Retina (tissue), 1 donor: ENCODE measurements around the gene SLC25A20.
"Not testable (repeated sequence)": the region's sequence is repeated elsewhere in the genome, so short reads cannot be mapped to it uniquely, and the experiment has no call there.

Source experiments
- DNase-seq: peaks from one replicate; pipeline ENCODE4 v3.0.0-alpha.2; 2016

Gene SLC25A20

GRCh38 chr3:48898383-48899234, at the start of gene SLC25A20:
SLC25A20 (minus strand) TSS chr3:48898882; CDS start chr3:48898794, 88 bp downstream.
- peak; percentile 82 for DNase-seq

- no peak for DNase-seq
Observed at GRCh38 chr3:48945891-48946549, 47.3 kb upstream of the SLC25A20 start.

GRCh38 chr3:48945432-48945831, 46.8 kb upstream of the SLC25A20 start:
- DNase-seq = no peak

GRCh38 chr3:48938689-48939088, 40.0 kb upstream of the SLC25A20 start:
- no peak for DNase-seq

- no peak for DNase-seq
Observed at GRCh38 chr3:48938156-48938555, 39.5 kb upstream of the SLC25A20 start.

- no peak for DNase-seq
Observed at GRCh38 chr3:48935530-48935929, 36.8 kb upstream of the SLC25A20 start.

- DNase-seq = no peak
Observed at GRCh38 chr3:48934333-48934991, 35.8 kb upstream of the SLC25A20 start.

- DNase-seq = no peak
Observed at GRCh38 chr3:48931944-48932580, 33.4 kb upstream of the SLC25A20 start.

- DNase-seq = no peak
Observed at GRCh38 chr3:48930590-48930989, 31.9 kb upstream of the SLC25A20 start.

GRCh38 chr3:48929358-48930035, 30.8 kb upstream of the SLC25A20 start:
- DNase-seq = no peak

- no peak for DNase-seq
Observed at GRCh38 chr3:48928679-48929078, 30.0 kb upstream of the SLC25A20 start.

GRCh38 chr3:48927928-48928327, 29.2 kb upstream of the SLC25A20 start:
- no peak for DNase-seq

GRCh38 chr3:48926425-48927392, 28.0 kb upstream of the SLC25A20 start:
- no peak for DNase-seq

GRCh38 chr3:48919215-48920138, 20.8 kb upstream of the SLC25A20 start:
- DNase-seq = peak; percentile 50

- peak; percentile 98 for DNase-seq
Observed at GRCh38 chr3:48918388-48919214, 19.9 kb upstream of the SLC25A20 start, which contains the start of gene ARIH2. ARIH2 (plus strand) TSS chr3:48918842; CDS start chr3:48927559, 8,717 bp downstream.

GRCh38 chr3:48915296-48915695, 16.6 kb upstream of the SLC25A20 start:
- DNase-seq = no peak

- DNase-seq = not testable (repeated sequence)
Observed at GRCh38 chr3:48907026-48907425, 8.3 kb upstream of the SLC25A20 start.

GRCh38 chr3:48899273-48899672, 591 bp upstream of the SLC25A20 start:
- DNase-seq = no peak
